ENCODE results near the gene CTSD. TPM values are rescaled to one million over a fixed set of nuclear protein-coding genes. Genes with fewer than 3 reads are reported as not detected.
A peak's percentile ranks its signal among the peaks of the same experiment; 100 is the strongest.

CTSD gene
- total and polyA plus RNA-seq, 2 of the 4 experiments (the other 2 are of a cell fraction): 39.8 to 166 TPM

GRCh38 chr11:1772270-1773130, 8.8 kb upstream of the CTSD start:
- Histone ChIP-seq H3K9ac (ENCODE audit: low read depth, low read length) (peak overlapping the region; percentile 44), H4K91ac (ENCODE audit: insufficient read depth, low read depth, low read length) (peak overlapping the region; percentile 94), H3K14ac (replicated peaks; ENCODE audit: low read depth, low read length) (peak overlapping the region; percentile 72), H3K9me1 (ENCODE audit: insufficient read depth, low read length) (peaks cover 8% of the 10 kb centered on the region), H4K8ac (ENCODE audit: low read depth in 2 of 2, low read length in 2 of 2) (peak overlapping the region; percentile 33 to 89; a peak in 3 of 4 replicates), H3K4ac (ENCODE audit: low read depth, low read length) (peak overlapping the region; percentile 91), H3K23ac (ENCODE audit: low read depth, low read length) (peak overlapping the region; percentile 69), H2AFZ (replicated peaks; ENCODE audit: low read length, poor library complexity) (peak overlapping the region; percentile 89), H3K4me3 (ENCODE audit: insufficient read depth, low read depth, low read length) (peak overlapping the region; percentile 7; the same call in 1 of the 2 replicates), H4K20me1 (ENCODE audit: insufficient read depth, low read length) (no peaks in the 10 kb centered on the region), H2BK15ac (ENCODE audit: low read depth, low read length) (peak overlapping the region; percentile 29; the same call in 2 of the 3 replicates), H3K9me3 (ENCODE audit: control insufficient read depth, insufficient read depth, low read length) (peaks cover 9% of the 10 kb centered on the region), H3K4me2 (ENCODE audit: low read depth, low read length) (peak overlapping the region; percentile 74), H2BK5ac (ENCODE audit: low read depth, low read length, poor library complexity, severe bottlenecking) (peak overlapping the region; percentile 83), H3K79me1 (ENCODE audit: low read depth in 1 of 2, low read length in 2 of 2) (no peaks in the 10 kb centered on the region), H3K36me3 (ENCODE audit: control insufficient read depth, insufficient read depth, low read length) (no peaks in the 10 kb centered on the region), H2AK9ac (replicated peaks; ENCODE audit: low read depth, low read length, poor library complexity) (peak overlapping the region; percentile 58), H3K56ac (ENCODE audit: extremely low read depth, insufficient read depth, low read length) (peak overlapping the region; percentile 12; the same call in 1 of the 2 replicates), H3K27ac (ENCODE audit: insufficient read depth, low read length) (peak overlapping the region; percentile 88), H3K18ac (ENCODE audit: low read depth, low read length) (peak overlapping the region; percentile 75), H2AK5ac (ENCODE audit: low read depth, low read length) (peak overlapping the region; percentile 85; the same call in 1 of the 2 replicates), H3K27me3 (ENCODE audit: control insufficient read depth, insufficient read depth, low read length) (peaks cover 4% of the 10 kb centered on the region; the same call in 1 of the 2 replicates), H2BK120ac (ENCODE audit: low read depth, low read length) (peak overlapping the region; percentile 95), H3K4me1 (ENCODE audit: control insufficient read depth, insufficient read depth, low read length) (peaks cover 14% of the 10 kb centered on the region), H2BK20ac (ENCODE audit: low read depth, low read length) (peak overlapping the region; percentile 90), H4K5ac (ENCODE audit: low read depth, low read length) (peak overlapping the region; percentile 45)
- 0% methylated on average over 1 of the region's 15 CpGs; no CpG with 5 or more reads in 1 of the 2 experiments for WGBS, 2 experiments (ENCODE audit: extremely low coverage in 2 of 2, insufficient read length in 1 of 2)
- intact Hi-C loops (cut with micrococcal nuclease): no loop called here
- DNase-seq (peak; percentile 91), ATAC-seq (ENCODE audit: low read depth) (peak; percentile 98)
- dilution Hi-C loops (cut with HindIII; ENCODE audit: low sequenced_read_pairs, unreplicated experiment): no loop called here
- POLR2A ChIA-PET (ENCODE audit: unreplicated experiment): no interaction called here
- CTCF ChIA-PET: interaction anchor here (0.6 kb wide), 1 partner anchor 309 kb away, joined by 3 read pairs; no protein-coding TSS in a partner anchor
- in situ Hi-C loops (cut with MboI; ENCODE audit: low sequenced_read_pairs): no loop called here
- TF ChIP-seq CHD1 (IDR thresholded peaks at IDR 0.05; ENCODE audit: low read depth, low read length): no peak
- peak; percentile 66 for TF ChIP-seq MAFK (IDR thresholded peaks at IDR 0.05; ENCODE audit: low read depth, low read length)
- no peak; the same call in 1 of the 2 replicates for TF ChIP-seq BHLHE40 (IDR thresholded peaks at IDR 0.05; ENCODE audit: low read depth, low read length)
- peak; percentile 95 for TF ChIP-seq NFE2L2 (IDR thresholded peaks at IDR 0.05; ENCODE audit: low read depth, low read length)
- TF ChIP-seq FOS (IDR thresholded peaks at IDR 0.05; ENCODE audit: low read depth, low read length): peak; percentile 95
- 0 out of 2 replicates have a peak, but pooled peaks have one; percentile 33 for TF ChIP-seq CEBPB (IDR thresholded peaks at IDR 0.05; ENCODE audit: low read depth, low read length)
- no peak for TF ChIP-seq RCOR1 (IDR thresholded peaks at IDR 0.05; ENCODE audit: insufficient replicate concordance, low read length)
- TF ChIP-seq MAZ (IDR thresholded peaks at IDR 0.05; ENCODE audit: borderline replicate concordance, low read depth, low read length): peak; percentile 99
- TF ChIP-seq, protein P1, sequence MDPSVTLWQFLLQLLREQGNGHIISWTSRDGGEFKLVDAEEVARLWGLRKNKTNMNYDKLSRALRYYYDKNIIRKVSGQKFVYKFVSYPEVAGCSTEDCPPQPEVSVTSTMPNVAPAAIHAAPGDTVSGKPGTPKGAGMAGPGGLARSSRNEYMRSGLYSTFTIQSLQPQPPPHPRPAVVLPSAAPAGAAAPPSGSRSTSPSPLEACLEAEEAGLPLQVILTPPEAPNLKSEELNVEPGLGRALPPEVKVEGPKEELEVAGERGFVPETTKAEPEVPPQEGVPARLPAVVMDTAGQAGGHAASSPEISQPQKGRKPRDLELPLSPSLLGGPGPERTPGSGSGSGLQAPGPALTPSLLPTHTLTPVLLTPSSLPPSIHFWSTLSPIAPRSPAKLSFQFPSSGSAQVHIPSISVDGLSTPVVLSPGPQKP (IDR thresholded peaks at IDR 0.05; ENCODE audit: borderline replicate concordance, low read depth, low read length): no peak
- no TSS peak for BruUV-seq (replicated peaks)

All from IMR-90 (cell line).